ENCODE results near the gene TMBIM6. TPM values are rescaled to one million over a fixed set of nuclear protein-coding genes. Genes with fewer than 3 reads are reported as not detected.

Gene TMBIM6
- total and polyA plus RNA-seq, 9 of the 15 experiments (the other 6 are each of a cell fraction or from before 2014, with no cell fraction given), result 147 to 1,288 (median 352) TPM

DNA sequence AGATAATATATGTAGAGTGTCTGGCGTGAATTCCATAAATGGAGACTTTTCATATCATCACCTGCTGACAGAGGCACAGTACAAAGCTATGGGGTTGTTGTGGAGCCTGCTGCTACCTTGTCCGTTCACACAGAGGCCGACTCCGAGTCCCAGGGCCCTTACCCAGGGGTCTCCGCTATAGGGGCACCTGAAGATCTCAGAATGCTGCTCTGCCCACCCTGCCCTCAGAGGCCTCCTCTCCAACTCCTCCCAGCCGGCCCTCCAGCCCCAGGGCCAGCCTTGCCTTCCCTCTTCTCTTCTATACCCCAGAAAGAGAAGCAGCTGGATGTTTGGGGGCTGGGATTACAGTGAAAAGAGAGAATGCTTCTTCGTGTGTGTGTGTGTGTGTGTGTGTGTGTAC is 65.5 kb downstream of the TMBIM6 start:
- DNase-seq (ENCODE audit: extremely low read depth in 1 of 4, low spot score in 3 of 4), result no peak
- Histone ChIP-seq H3K4me3 (no peak overlapping the region), H3K9ac (ENCODE audit: insufficient read depth in 1 of 2, low read depth in 2 of 2, low read length in 2 of 2) (0 out of 4 replicates have a peak overlapping the region, but pooled peaks of 1 of the 2 experiments have one; percentile 30), H3K27ac (ENCODE audit: extremely low read depth, low read depth, low read length) (no peak overlapping the region), H3K27me3 (ENCODE audit: control insufficient read depth in 2 of 2, insufficient read depth in 2 of 2, low read length in 2 of 2) (no peaks in the 10 kb centered on the region), H3K4me2 (ENCODE audit: insufficient read depth, low read length) (no peak overlapping the region), H3K36me3 (ENCODE audit: control insufficient read depth, insufficient read depth, low read length) (peaks cover 17% of the 10 kb centered on the region; the same call in 2 of the 3 replicates), H2AFZ (ENCODE audit: low read depth, low read length) (no peak overlapping the region), H3K4me1 (replicated peaks in 1 of 2; ENCODE audit: control insufficient read depth in 2 of 2, insufficient read depth in 2 of 2, low read length in 2 of 2) (peaks cover 0 to 7% of the 10 kb centered on the region in 2 experiments; a peak in 2 of 5 replicates), H3K9me1 (ENCODE audit: control insufficient read depth, insufficient read depth, low read length) (no peaks in the 10 kb centered on the region), H4K20me1 (replicated peaks; ENCODE audit: control insufficient read depth, insufficient read depth, low read length) (peaks cover 5% of the 10 kb centered on the region; the same call in 1 of the 2 replicates), H3K9me3 (replicated peaks; ENCODE audit: control insufficient read depth, insufficient read depth, low read depth, low read length) (no peaks in the 10 kb centered on the region), H3K79me2 (ENCODE audit: control insufficient read depth, insufficient read depth, low read length) (no peaks in the 10 kb centered on the region)
- ATAC-seq, result no peak
- no peak for TF ChIP-seq NFRKB (IDR thresholded peaks at IDR 0.05; ENCODE audit: low read depth)
- no peak for TF ChIP-seq KDM5B (IDR thresholded peaks at IDR 0.05; ENCODE audit: insufficient replicate concordance, low read depth, low read length)
- no peak for TF ChIP-seq ZNF146 (CRISPR knock-in tag; IDR thresholded peaks at IDR 0.05; ENCODE audit: unreplicated experiment)
- intact Hi-C loops (cut with micrococcal nuclease) (no loop called here), in situ Hi-C loops (cut with MboI) (no loop called here)
- no TSS peak for BruUV-seq (replicated peaks)
- 76% methylated on average over 6 of the region's 7 CpGs for WGBS (ENCODE audit: insufficient coverage, low coverage, missing lambda C conversion rate)
- CTCF ChIA-PET (ENCODE audit: low intra/inter-chr PET ratio), result no interaction called here
- POLR2A ChIA-PET, result interaction anchor here (0.6 kb wide), 2 partner anchors 16 to 65 kb away, joined by 3 read pairs; partner anchors contain the start of gene TMBIM6
- no peak for FAIRE-seq

DNA sequence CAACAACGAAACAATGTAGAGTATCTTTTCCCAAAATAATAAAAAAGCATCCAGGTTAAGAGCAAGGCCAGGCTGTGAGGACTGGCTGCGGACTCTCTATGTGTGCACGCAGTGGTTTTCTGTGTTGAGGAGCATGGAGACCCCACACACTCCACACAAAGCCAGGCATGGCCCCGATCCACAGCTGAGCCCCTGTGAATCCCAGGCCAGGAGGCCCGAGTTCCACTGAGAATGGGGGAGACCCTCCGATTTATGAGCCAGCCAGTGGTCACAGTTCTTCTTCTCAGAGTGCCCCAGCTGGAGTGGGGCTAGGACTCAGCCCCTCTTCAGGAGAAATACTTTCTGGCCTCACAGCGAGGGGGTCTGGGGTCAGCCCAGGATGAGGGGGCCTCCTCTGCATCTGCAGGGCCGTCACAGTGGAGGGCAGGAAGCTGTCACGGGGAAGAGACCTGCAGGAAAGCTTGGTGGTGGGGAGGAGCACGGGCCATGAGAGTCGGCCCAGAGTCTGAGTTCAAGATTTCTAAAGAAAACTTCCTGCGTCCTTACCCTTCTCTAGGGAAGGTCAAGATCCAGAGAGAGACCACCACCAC is 66.7 kb downstream of the TMBIM6 start:
- no TSS peak for BruUV-seq (replicated peaks)
- Histone ChIP-seq H3K36me3 (ENCODE audit: control insufficient read depth, insufficient read depth, low read length) (peaks cover 13% of the 10 kb centered on the region; the same call in 2 of the 3 replicates), H3K9me1 (ENCODE audit: control insufficient read depth, insufficient read depth, low read length) (no peaks in the 10 kb centered on the region), H3K4me3 (no peak overlapping the region), H3K27me3 (ENCODE audit: control insufficient read depth in 2 of 2, insufficient read depth in 2 of 2, low read length in 2 of 2) (no peaks in the 10 kb centered on the region), H2AFZ (ENCODE audit: low read depth, low read length) (no peak overlapping the region), H3K9ac (ENCODE audit: insufficient read depth in 1 of 2, low read depth in 2 of 2, low read length in 2 of 2) (peak overlapping the region in 1 of 2 experiments; percentile 61; a peak in 2 of 4 replicates), H3K27ac (ENCODE audit: extremely low read depth, low read depth, low read length) (no peak overlapping the region), H3K9me3 (replicated peaks; ENCODE audit: control insufficient read depth, insufficient read depth, low read depth, low read length) (no peaks in the 10 kb centered on the region), H4K20me1 (replicated peaks; ENCODE audit: control insufficient read depth, insufficient read depth, low read length) (peaks cover 5% of the 10 kb centered on the region; the same call in 1 of the 2 replicates), H3K4me1 (replicated peaks in 1 of 2; ENCODE audit: control insufficient read depth in 2 of 2, insufficient read depth in 2 of 2, low read length in 2 of 2) (peaks cover 0 to 7% of the 10 kb centered on the region in 2 experiments; a peak in 2 of 5 replicates), H3K4me2 (ENCODE audit: insufficient read depth, low read length) (no peak overlapping the region), H3K79me2 (ENCODE audit: control insufficient read depth, insufficient read depth, low read length) (no peaks in the 10 kb centered on the region)
- DNase-seq (ENCODE audit: extremely low read depth in 1 of 4, low spot score in 3 of 4) (no peak), ATAC-seq (no peak), FAIRE-seq (no peak)
- in situ Hi-C loops (cut with MboI), result no loop called here
- POLR2A ChIA-PET, result interaction anchor here (0.9 to 1.5 kb wide), 2 partner anchors 8 to 11 kb away, joined by 3 to 4 read pairs; no protein-coding TSS in a partner anchor
- intact Hi-C loops (cut with micrococcal nuclease), result no loop called here
- CTCF ChIA-PET (ENCODE audit: low intra/inter-chr PET ratio), result no interaction called here
- 65% methylated on average over 10 of the region's 12 CpGs for WGBS (ENCODE audit: insufficient coverage, low coverage, missing lambda C conversion rate)
- TF ChIP-seq MBD2 (IDR thresholded peaks at IDR 0.05; ENCODE audit: borderline replicate concordance, low read depth) (no peak), SMARCA4 (IDR thresholded peaks at IDR 0.05) (no peak), ZNF316 (IDR thresholded peaks at IDR 0.05) (no peak)
- TF ChIP-seq, protein P1, sequence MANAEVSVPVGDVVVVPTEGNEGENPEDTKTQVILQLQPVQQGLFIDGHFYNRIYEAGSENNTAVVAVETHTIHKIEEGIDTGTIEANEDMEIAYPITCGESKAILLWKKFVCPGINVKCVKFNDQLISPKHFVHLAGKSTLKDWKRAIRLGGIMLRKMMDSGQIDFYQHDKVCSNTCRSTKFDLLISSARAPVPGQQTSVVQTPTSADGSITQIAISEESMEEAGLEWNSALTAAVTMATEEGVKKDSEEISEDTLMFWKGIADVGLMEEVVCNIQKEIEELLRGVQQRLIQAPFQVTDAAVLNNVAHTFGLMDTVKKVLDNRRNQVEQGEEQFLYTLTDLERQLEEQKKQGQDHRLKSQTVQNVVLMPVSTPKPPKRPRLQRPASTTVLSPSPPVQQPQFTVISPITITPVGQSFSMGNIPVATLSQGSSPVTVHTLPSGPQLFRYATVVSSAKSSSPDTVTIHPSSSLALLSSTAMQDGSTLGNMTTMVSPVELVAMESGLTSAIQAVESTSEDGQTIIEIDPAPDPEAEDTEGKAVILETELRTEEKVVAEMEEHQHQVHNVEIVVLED (CRISPR knock-in tag; IDR thresholded peaks at IDR 0.05), result no peak
- TF ChIP-seq, protein P2, sequence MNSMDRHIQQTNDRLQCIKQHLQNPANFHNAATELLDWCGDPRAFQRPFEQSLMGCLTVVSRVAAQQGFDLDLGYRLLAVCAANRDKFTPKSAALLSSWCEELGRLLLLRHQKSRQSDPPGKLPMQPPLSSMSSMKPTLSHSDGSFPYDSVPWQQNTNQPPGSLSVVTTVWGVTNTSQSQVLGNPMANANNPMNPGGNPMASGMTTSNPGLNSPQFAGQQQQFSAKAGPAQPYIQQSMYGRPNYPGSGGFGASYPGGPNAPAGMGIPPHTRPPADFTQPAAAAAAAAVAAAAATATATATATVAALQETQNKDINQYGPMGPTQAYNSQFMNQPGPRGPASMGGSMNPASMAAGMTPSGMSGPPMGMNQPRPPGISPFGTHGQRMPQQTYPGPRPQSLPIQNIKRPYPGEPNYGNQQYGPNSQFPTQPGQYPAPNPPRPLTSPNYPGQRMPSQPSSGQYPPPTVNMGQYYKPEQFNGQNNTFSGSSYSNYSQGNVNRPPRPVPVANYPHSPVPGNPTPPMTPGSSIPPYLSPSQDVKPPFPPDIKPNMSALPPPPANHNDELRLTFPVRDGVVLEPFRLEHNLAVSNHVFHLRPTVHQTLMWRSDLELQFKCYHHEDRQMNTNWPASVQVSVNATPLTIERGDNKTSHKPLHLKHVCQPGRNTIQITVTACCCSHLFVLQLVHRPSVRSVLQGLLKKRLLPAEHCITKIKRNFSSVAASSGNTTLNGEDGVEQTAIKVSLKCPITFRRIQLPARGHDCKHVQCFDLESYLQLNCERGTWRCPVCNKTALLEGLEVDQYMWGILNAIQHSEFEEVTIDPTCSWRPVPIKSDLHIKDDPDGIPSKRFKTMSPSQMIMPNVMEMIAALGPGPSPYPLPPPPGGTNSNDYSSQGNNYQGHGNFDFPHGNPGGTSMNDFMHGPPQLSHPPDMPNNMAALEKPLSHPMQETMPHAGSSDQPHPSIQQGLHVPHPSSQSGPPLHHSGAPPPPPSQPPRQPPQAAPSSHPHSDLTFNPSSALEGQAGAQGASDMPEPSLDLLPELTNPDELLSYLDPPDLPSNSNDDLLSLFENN (IDR thresholded peaks at IDR 0.05; ENCODE audit: low read depth in 2 of 2, low read length in 2 of 2), result no peak

All from K562 (cell line).